HG03097 (cell line): ENCODE results near the gene FAM193B.
"Not testable (repeated sequence)": the region's sequence is repeated elsewhere in the genome, so short reads cannot be mapped to it uniquely, and the experiment has no call there.

Experiments used
- ATAC-seq: cut with Tn5 transposase; IDR thresholded peaks from one replicate; pipeline ENCODE4 v1.9.1; 2021; ENCODE audit not compliant: unreplicated experiment, low FRiP score

FAM193B gene

DNA sequence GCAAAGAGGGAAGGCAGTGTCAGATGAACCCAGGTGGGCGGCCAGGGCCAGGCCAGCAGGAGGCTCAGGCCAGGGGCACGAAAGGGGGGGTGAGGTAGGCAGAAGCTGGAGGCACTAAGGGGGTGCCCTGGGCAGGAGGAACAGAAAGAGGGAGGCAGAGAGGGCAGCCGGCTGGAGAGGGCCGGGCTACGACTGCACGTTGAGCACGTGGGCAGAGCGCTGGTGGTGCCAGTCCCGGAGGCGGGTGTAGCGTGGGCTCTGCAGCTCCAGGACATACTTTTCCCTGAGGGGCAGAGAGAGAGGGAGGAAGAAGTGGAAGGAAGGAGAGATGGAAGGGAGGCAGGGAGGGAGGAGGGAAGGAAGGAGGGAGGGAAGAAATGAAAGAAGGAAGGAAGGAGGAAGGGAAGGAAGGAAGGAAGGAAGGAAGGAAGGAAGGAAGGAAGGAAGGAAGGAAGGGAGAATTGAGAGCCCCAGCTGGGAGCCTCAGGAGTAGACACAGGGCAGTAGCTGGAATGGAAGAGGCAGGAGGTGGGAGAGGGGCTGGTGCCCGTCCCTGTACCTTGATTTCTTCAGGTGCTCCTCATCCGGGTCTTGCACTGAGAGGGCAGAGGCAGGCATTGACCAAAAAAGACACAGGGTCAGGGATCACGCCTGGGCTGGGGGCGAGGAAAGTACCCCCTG lies 63.9 kb downstream of the FAM193B start:
- ATAC-seq: no peak

DNA sequence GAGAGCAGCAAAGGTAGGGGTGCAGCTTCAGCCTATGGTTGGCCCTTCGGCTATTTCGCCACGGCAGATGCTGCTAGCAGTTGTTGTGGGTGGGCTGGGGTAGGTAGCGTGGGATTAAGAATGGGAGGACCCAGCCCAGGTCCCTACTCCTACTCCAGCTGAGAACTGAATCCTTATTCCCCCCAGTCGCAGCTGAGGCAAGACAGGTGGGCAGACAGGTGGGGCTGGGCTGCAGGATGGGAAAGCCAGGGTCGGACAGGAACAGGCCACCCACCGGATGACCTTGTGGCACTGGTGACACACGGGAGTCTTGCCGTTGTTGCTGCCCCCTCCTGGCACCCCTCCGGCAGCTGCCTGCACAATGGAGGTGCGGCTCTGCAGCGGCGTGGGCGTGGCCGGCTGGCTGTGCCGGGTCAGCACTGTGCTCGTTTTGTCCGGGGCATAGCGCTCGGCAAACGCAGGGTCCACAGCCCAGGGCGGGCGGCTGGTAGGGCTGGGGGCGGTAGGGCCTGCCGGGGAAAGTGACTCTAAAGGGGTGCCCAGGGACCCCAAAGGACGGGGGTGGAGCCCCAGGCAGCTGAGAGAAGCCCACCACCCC lies 65.1 kb downstream of the FAM193B start:
- no peak for ATAC-seq

DNA sequence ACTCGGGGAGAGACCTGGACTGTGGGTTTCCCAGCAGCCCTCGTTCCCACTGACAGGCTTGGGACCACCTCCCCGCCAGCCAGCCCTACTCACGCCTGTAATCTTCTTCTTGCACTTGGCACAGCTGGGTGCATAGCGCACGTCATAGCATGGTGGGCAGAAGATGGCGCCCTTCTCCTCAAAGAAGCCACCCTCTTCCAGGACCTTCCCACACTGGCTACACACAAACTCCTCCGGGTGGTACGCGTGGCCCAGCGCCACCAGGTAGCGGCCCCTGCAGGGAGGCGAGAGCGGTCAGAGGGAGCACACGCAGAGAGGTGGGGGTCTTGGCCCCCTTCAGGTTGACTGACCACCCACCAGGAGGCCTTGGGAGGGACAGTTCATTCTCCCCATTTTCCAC lies 66.4 kb downstream of the FAM193B start:
- no peak for ATAC-seq

DNA sequence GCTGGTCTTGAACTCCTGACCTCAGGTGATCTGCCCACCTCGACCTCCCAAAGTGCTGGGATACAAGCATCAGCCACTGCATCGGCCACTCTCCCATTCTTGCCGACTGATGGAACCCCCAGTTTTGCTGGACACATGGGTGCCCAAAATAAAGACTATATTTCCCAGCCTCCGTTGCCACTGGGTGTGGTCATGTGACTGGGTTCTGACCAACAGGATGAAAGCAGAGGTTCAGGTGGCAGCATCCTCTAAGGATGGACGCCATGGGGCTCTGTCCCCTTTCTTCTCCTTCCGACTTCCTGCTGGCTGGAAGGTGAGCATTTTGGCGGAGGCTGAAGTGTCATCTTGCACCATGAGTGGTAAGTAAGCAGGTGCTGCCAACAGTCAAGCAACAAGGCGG lies 67.2 kb downstream of the FAM193B start:
- ATAC-seq: no peak

DNA sequence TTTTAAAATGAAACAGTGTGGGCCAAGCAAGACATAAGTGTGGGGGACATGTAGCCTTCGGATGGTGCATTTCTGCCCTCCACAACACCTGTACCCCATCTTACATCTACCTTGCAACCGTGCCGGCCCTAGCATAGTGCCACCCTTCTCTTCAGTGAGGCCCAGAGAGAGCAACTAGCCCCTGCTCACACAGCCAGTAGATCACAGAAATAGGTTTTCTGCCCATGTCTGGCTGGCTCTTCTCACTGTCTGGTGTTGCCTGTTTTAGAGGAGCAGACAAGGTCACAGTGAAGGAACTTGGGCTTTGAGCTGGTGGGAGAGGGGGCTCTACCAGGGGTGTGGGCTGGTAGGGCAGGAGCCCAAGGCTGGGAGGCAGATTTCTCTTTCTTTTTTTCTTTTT lies 68.1 kb downstream of the FAM193B start:
- no peak for ATAC-seq

DNA sequence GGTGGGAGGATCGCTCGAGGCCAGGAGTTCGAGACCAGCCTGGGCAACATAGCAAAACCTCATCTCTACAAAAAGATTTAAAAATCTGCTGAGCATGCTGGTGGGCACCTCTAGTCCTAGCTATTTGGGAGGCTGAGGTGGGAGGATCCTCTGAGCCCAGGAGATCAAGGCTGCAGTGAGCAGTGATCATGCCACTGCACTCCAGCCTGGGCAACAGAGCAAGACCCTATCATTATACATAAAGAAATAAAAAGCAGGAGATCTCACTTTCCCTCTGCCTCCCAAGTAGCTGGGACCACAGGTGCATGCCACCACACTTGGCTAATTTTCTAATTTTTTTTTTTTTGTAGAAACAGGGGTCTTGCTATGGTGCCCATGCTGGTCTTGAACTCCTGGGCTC lies 68.6 kb downstream of the FAM193B start:
- not testable (repeated sequence) for ATAC-seq

DNA sequence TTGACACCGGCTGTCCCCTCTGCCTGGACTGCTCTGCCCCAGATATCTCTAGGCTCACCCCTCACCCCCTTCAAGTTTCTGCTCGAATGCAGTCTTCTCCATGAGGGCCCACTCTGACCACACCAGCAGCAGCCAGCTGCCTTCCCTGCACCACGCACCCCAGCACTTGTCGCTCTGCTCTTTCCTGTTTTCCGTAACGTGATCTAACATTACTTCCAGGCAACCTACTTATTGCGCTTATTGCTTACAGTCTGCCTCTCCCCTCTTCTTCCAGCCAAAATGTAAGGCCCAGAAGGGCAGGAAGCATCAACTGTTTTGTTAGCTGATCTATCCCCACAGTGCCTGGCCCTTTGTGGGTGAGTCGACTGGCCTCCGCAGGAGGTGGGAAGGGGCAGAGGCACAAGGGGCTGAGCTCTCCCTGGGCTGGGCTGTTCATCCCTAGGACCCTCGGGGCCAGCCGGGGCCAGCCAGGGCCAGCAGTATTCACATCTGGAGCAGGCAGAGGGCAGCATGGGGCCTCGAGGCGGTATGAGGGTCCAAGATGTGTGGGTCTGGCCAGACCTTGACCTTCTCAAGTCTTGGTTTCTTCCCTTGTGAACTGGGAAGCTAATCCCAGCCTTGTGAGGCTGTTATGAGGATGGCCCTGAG lies 69.3 kb downstream of the FAM193B start:
- ATAC-seq: no peak

DNA sequence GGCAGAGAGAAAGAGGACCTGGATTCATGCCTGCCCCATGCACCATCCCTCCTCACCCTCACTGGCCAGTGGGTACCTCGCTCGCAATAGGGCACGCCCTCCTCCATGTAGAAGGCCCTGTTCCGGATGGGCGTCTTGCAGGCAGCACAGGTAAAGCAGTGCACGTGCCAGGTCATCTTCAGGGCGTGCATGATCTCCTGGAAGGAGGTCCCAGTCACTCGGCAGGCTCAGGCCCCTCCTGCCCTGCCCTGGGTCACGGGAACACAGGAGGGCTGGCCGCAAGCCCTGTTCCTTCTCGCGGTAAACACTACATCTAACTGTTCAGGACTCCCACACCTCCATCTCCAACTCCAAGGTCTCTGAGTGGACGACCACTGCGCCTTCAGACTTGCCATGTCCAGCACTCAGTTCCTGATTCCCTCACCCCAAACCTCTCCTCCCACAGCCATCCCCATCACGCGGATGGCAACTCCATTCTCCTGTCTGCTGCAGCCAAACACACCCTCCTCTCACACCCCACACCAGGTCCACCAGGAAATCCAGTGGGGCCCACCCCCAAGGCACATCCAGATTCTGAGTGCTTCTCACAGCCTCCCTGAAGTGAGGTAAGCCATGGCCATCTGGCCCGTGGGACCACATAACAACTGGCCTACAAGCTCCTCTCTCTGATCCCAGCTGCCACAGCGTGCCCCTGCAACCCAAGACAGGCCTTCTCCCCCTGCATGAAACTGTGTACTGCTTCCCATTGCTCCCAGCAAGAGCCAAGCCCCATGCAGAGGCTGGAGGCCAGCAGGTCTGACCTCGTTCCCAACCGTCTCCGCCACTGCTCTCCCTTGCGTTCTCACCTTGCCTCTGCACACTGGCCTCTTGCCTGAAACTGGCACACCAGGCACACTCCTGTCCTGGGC lies 70.1 kb downstream of the FAM193B start:
- no peak for ATAC-seq

DNA sequence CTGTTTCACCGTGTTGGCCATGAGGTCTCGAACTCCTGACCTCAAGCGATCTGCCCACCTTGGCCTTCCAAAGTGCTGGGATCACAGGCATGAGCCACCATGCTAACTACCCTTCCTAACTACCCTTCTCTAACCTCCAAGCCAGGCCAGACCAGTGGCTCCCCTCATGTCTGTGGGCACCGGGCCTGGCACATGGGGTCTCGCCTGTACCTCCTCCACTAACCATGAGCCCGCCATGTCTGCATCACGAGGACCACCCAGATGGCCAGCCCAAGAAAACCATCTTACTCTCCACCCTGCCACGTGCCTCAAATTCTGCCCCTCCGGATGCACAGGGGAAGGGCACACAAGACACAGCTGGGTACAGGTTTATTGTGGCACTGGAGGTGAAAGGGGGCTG lies 71.3 kb downstream of the FAM193B start:
- no peak for ATAC-seq

DNA sequence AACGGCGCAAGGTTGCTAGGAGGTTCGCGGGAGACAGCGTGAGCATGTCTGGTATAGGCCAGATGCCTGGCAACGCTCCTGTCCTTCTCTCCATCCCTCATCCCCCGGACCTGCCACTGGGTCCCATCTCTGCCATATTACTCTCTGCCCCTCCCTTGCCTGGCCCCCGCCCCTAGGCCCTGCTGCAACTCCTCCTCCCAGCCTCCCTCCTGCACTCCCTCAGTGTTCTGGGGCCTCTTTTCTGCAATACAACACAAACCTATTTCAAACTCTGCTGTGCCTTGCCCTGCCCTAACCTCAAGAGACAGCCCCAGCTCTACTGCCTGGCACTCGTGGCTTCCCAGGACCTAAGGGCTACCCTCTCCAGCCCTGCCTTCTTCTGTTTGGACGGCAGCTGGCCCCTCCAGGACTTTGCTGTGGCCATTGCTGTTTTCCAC lies 72.0 kb downstream of the FAM193B start:
- no peak for ATAC-seq

DNA sequence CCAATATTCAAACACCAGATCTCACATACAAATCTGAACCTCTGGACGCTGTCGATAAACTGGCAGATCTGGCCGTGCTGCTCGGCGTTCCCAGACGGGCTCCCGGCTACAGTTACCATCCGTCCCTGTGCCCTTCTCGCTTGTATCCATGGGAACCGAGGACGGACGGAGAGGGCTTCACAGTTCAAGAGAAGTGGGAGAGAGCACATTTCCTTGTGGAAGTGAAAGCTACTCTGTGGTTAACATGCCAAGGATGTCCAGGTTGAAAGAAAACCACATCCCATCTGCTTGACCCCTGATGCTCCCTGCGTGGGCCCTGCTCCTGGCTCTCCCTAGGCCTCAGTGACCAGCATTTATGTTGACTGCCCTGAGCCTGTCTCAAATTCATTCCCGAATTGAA lies 74.6 kb downstream of the FAM193B start:
- no peak for ATAC-seq

DNA sequence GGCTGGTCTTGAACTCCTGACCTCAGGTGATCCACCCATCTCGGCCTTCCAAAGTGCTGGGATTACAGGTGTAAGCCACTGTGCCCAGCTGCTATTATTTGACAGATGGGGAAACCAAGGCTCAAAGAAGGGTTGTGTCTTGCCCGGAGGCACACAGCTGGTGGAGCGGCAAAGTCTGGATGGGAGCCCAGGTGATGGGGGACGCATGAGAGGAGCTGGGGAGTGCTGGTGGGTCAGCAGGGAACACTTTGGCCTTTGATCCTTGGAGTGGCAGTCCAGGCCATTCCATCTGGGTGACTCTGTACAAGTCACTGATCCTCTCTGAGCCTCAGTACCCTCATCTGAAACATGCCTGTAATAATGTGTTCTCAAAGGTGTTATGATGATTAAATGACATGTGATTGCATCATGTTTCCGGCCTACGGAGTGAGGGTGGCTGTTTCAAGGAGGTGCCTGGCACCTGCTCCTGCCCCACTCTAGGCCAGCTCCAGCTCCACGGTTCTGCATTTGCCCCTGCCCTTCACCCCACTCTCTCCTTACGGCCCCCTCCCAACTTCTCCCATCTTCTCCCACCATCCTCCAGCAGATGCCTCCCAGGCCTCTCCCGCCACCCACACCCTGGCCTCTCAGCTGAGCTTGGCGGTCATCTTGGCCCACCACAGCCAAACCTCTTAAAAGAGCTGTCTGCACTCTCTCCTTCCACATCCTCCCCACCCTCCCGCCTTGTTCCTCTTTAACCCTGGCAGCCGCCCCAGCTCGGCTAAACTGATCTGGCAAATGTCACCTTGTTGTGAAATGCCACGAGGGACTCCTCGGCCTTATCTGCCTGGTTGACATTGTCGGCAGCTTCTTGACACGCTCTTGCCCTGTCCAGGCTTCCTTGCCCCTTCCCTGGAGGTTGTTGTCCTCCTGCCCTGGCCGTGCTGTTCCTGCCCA lies 75.4 kb downstream of the FAM193B start:
- ATAC-seq: no peak

DNA sequence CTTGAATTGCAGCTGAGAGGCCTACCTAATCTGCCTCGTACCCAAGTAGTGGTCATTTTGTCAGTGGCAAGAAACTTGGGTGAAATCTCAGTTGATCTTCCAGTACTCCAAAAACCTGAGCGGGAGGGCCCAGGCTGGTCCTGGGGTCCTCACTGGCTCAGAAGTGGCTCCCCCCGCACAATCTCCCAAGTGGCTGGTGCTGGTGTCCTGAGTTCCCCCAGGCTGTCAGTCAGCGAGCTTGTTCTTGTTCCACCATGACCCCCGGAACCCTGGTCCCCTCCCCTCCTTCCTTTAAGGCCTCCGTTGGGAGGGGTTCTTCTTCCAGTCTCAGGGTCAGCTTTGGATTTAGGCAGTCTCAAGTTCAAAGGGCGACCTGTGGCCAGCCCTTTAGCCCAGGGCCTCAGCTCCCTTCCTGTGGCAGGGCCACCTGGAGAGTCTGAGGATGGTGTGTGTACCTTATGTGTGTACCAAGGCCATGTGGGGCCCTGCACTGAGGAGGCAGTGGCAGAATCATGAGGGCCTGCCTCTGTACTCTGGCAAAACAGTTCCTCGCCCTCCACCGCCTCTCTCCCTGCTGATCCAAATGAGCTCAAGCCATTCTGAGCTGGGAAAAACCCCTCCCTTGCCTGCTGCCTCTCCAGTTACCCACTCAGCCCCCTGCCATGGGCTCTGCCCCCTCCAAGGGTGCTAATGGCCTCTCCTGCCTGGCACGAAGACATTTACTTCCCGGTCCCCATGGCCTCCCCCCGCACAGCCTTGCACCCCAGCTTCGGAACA lies 76.5 kb downstream of the FAM193B start:
- no peak for ATAC-seq

DNA sequence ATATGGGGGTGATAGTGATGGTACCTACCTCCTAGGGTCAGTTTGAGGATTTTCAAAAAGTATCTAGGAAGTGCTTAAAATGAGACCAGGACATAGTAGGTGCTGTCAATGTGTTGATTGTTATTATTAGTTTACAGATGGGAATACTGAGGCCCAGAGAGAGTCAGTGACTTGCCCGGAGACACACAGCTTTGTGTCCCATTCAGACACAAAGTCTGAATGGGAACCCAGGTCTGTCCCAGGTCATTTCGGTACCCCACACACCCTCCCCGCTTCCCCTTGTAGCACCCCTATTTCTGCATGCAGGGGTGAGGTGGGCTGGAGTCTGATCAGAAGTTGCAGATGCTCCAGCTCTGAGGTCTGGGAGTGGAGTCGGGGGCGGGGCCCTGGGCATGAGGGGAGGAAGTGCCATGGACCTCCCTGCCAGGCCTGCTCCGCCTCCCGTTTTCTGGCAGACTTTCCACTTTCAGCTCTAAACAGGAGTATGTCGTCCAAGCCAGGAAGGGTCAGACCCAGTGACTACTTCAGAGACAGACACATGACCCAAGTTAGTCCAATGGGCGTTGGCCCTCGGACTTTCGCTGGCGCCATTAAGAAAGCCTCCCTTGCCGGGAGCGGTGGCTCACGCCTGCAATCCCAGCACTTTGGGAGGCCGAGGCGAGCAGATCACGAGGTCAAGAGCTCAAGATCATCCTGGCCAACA lies 77.7 kb downstream of the FAM193B start:
- ATAC-seq: no peak

DNA sequence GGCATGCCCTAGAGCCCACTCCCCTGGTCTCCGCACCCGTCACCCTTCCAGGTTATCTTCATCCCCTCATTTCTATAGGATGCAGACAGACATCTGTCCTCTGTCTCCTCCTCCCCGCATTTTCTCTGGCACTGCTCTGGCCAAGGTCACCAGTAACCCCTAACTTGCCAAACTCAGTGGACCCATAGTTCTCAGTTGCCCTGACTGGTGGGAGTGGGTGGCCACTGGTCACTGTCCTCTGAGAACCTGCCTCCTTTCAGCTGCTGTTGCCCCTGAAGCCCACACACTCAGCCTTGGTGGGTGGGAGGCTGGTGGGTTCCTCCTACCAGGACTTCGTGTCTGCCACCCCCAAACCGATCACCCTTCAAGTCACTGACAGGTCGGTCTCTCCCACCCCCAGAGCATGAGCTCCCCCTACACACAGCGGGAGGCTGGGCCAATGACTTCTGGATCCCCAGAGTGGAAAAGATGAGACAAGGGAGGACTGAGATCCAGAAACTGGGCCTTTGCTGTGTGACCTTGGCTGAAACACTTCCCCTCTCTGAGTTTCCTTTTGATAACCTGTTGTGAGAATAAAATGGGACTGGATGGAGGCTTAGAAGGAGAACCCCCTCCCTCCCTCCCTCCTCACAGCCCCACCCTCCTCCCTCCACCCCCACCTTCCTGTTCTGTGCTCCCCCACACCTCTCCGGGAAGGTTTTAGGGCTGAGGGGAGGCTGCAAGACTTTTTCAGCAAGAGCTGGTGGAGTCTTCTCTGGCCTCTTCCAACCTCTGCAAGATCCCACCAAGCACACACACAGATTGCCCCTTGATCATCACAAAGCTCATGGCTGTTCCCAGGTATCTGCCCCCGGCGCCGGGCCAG lies 78.6 kb downstream of the FAM193B start:
- no peak for ATAC-seq

DNA sequence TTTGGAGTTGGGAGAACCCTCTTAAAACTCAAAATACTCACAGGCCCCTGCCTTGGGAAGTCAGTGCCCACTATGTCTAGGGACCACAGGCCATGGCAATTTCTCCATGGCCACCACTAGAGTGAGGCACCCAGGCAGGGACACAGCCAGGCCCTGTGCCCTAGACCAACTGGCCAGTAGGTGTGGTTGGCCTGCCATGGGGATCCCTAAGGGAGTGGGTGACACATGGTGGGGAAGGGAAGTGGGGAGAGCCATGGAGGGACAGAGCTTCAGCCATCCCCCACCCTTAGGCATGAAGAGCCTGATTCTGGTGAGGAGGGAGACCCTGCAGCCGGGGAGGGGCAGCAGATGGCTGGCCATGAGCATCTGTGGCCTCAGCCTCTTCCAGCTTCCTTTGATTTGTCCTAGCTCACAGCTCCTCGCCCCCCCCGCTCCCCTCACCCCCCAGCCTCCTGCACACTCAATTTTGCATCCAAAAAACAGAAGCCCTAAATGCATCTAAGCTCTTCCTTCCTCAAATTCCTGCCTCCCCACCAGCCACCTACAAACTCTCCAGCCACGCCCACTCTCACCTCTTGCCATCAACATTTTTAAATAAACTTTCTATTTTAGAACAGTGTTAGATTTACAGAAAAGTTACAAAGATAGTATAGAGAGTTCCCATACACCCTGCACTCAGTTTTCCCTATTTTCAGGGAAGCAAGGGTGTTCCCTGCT lies 79.4 kb downstream of the FAM193B start:
- no peak for ATAC-seq

DNA sequence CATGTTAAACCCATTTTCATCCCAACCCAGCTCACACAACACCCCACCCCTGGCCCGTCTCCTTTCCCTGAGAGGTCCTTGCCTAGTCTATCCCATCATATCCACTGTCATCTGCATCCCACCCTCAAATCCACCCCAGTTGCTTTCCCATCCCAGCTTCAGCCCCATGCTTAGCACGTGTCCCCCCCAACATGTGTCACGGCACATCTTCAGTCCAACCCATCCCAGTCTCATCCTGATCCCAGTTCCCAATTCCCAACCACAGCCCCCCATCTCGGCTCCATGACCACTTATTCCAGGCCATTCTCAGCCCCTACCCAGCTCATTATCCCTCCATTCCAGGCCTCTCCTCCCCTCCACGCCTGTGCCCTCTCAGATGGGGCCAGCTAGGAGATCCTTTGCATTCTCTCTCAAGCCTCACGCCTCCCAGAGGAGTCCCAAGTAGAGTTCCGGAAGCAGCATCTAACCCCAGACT lies 80.3 kb downstream of the FAM193B start:
- no peak for ATAC-seq
